ENCODE measurements around the gene WASF1.
A peak's percentile ranks its signal among the peaks of the same experiment; 100 is the strongest.

WASF1 gene

GRCh38 chr6:110179406-110180227 is at the start of gene WASF1:
TSS of gene WASF1 (minus strand) at chr6:110179670. CDS start at chr6:110127601, 52,069 bp downstream.
- peak; percentile 99 for DNase-seq (ENCODE audit: low read depth)
- TF ChIP-seq CTCF (IDR thresholded peaks at IDR 0.05; ENCODE audit: low read length, missing control alignments), result no peak
- peak within 1 kb of the TSS; percentile 93 for H3K4me3 ChIP-seq (replicated peaks; ENCODE audit: low read depth, low read length)

- DNase-seq (ENCODE audit: low read depth), result no peak
- no peak overlapping the region for H3K4me3 ChIP-seq (replicated peaks; ENCODE audit: low read depth, low read length)
- no peak for TF ChIP-seq CTCF (IDR thresholded peaks at IDR 0.05; ENCODE audit: low read length, missing control alignments)
Observed at GRCh38 chr6:110226261-110226660, 46.8 kb upstream of the WASF1 start.

- peak; percentile 25 for DNase-seq (ENCODE audit: low read depth)
- no peak overlapping the region for H3K4me3 ChIP-seq (replicated peaks; ENCODE audit: low read depth, low read length)
- no peak for TF ChIP-seq CTCF (IDR thresholded peaks at IDR 0.05; ENCODE audit: low read length, missing control alignments)
Observed at GRCh38 chr6:110221738-110222137, 42.3 kb upstream of the WASF1 start.

GRCh38 chr6:110217266-110217665 is 37.8 kb upstream of the WASF1 start:
- TF ChIP-seq CTCF (IDR thresholded peaks at IDR 0.05; ENCODE audit: low read length, missing control alignments), result no peak
- no peak for DNase-seq (ENCODE audit: low read depth)
- H3K4me3 ChIP-seq (replicated peaks; ENCODE audit: low read depth, low read length), result no peak overlapping the region

GRCh38 chr6:110216140-110216539 is 36.7 kb upstream of the WASF1 start:
- no peak for DNase-seq (ENCODE audit: low read depth)

GRCh38 chr6:110214338-110214737 is 34.9 kb upstream of the WASF1 start:
- no peak for DNase-seq (ENCODE audit: low read depth)
- no peak for TF ChIP-seq CTCF (IDR thresholded peaks at IDR 0.05; ENCODE audit: low read length, missing control alignments)

More at GRCh38 chr6:110216140-110216539, 36.7 kb upstream of the WASF1 start:
- H3K4me3 ChIP-seq (replicated peaks; ENCODE audit: low read depth, low read length), result no peak overlapping the region
- TF ChIP-seq CTCF (IDR thresholded peaks at IDR 0.05; ENCODE audit: low read length, missing control alignments), result no peak

GRCh38 chr6:110211753-110212152 is 32.3 kb upstream of the WASF1 start:
- no peak overlapping the region for H3K4me3 ChIP-seq (replicated peaks; ENCODE audit: low read depth, low read length)
- no peak for TF ChIP-seq CTCF (IDR thresholded peaks at IDR 0.05; ENCODE audit: low read length, missing control alignments)
- no peak for DNase-seq (ENCODE audit: low read depth)

More at GRCh38 chr6:110214338-110214737, 34.9 kb upstream of the WASF1 start:
- no peak overlapping the region for H3K4me3 ChIP-seq (replicated peaks; ENCODE audit: low read depth, low read length)

All from fibroblast of pulmonary artery (primary cell).